GM21825 (cell line): ENCODE measurements around the gene SLC6A17.

Experiments
- ATAC-seq: cut with Tn5 transposase; IDR thresholded peaks from one replicate; pipeline ENCODE4 v1.9.1; 2021; ENCODE audit warnings: mild to moderate bottlenecking, moderate library complexity; ENCODE audit not compliant: unreplicated experiment

SLC6A17 gene

GRCh38 chr1:110237386-110238152, 87.3 kb downstream of the SLC6A17 start:
- no peak for ATAC-seq

- ATAC-seq, result no peak
Observed at GRCh38 chr1:110239441-110240430, 89.4 kb downstream of the SLC6A17 start.

- no peak for ATAC-seq
Observed at GRCh38 chr1:110240476-110241210, 90.3 kb downstream of the SLC6A17 start.

- no peak for ATAC-seq
Observed at GRCh38 chr1:110241516-110241915, 91.2 kb downstream of the SLC6A17 start.

GRCh38 chr1:110242062-110242461, 91.8 kb downstream of the SLC6A17 start:
- ATAC-seq, result no peak

GRCh38 chr1:110242731-110243130, 92.4 kb downstream of the SLC6A17 start:
- ATAC-seq, result no peak

GRCh38 chr1:110243146-110243545, 92.9 kb downstream of the SLC6A17 start:
- ATAC-seq, result no peak

- ATAC-seq, result peak; percentile 60
Observed at GRCh38 chr1:110243574-110243973, 93.3 kb downstream of the SLC6A17 start.

GRCh38 chr1:110245876-110246620, 95.8 kb downstream of the SLC6A17 start:
- ATAC-seq, result no peak

- no peak for ATAC-seq
Observed at GRCh38 chr1:110248746-110249145, 98.5 kb downstream of the SLC6A17 start.

GRCh38 chr1:110249256-110249655, 99.0 kb downstream of the SLC6A17 start:
- ATAC-seq, result no peak

- ATAC-seq, result no peak
Observed at GRCh38 chr1:110250008-110250407, 99.7 kb downstream of the SLC6A17 start.

GRCh38 chr1:110250749-110251148, 100.5 kb downstream of the SLC6A17 start:
- ATAC-seq, result no peak
